ENCODE results near the gene SPATA31C2.
"Not testable (repeated sequence)": the region's sequence is repeated elsewhere in the genome, so short reads cannot be mapped to it uniquely, and the experiment has no call there.

- TF ChIP-seq CTCF (IDR thresholded peaks at IDR 0.05; ENCODE audit: insufficient read depth, low read length, poor library complexity, severe bottlenecking); EZH2phosphoT487 (conservative IDR thresholded peaks at IDR 0.05; ENCODE audit: low read length): not testable (repeated sequence)
Observed at GRCh38 chr9:88123413-88123812, 14.9 kb downstream of the SPATA31C2 start.

Measured in SU-DHL-6 (cell line).